CD4-positive, alpha-beta T cell treated with Interleukin-6 for 4 hours (primary cell): ENCODE data around the gene ATP10A.
"Not testable (repeated sequence)": the region's sequence is repeated elsewhere in the genome, so short reads cannot be mapped to it uniquely, and the experiment has no call there.

Source experiments
- DNase-seq: peaks from one replicate; pipeline ENCODE4 v3.0.0-alpha.2; 2020; ENCODE audit warnings: mixed read lengths

Gene ATP10A

GRCh38 chr15:25858952-25859760, 4.0 kb downstream of the ATP10A start:
- peak; percentile 32 for DNase-seq

GRCh38 chr15:25856059-25856458, 7.1 kb downstream of the ATP10A start:
- DNase-seq, result not testable (repeated sequence)

- DNase-seq, result peak; percentile 35
Observed at GRCh38 chr15:25852661-25853524, 10.2 kb downstream of the ATP10A start.

GRCh38 chr15:25852027-25852426, 11.1 kb downstream of the ATP10A start:
- no peak for DNase-seq

- DNase-seq, result peak; percentile 84
Observed at GRCh38 chr15:25850154-25851111, 12.7 kb downstream of the ATP10A start.

GRCh38 chr15:25849157-25849921, 13.8 kb downstream of the ATP10A start:
- DNase-seq, result peak; percentile 26

- DNase-seq, result no peak
Observed at GRCh38 chr15:25848784-25849156, 14.4 kb downstream of the ATP10A start.

GRCh38 chr15:25848325-25848724, 14.8 kb downstream of the ATP10A start:
- no peak for DNase-seq

GRCh38 chr15:25847051-25847450, 16.1 kb downstream of the ATP10A start:
- DNase-seq, result peak; percentile 32

GRCh38 chr15:25846377-25846776, 16.8 kb downstream of the ATP10A start:
- peak; percentile 79 for DNase-seq

GRCh38 chr15:25844981-25845680, 18.0 kb downstream of the ATP10A start:
- DNase-seq, result no peak

- no peak for DNase-seq
Observed at GRCh38 chr15:25844542-25844941, 18.6 kb downstream of the ATP10A start.

- DNase-seq, result no peak
Observed at GRCh38 chr15:25844076-25844475, 19.1 kb downstream of the ATP10A start.

- no peak for DNase-seq
Observed at GRCh38 chr15:25839638-25840156, 23.4 kb downstream of the ATP10A start.

GRCh38 chr15:25838871-25839195, 24.3 kb downstream of the ATP10A start:
- DNase-seq, result no peak

GRCh38 chr15:25838191-25838870, 24.8 kb downstream of the ATP10A start:
- DNase-seq, result no peak

GRCh38 chr15:25832158-25832557, 31.0 kb downstream of the ATP10A start:
- DNase-seq, result no peak

GRCh38 chr15:25830844-25831451, 32.2 kb downstream of the ATP10A start:
- no peak for DNase-seq

GRCh38 chr15:25829073-25829472, 34.1 kb downstream of the ATP10A start:
- no peak for DNase-seq

- DNase-seq, result no peak
Observed at GRCh38 chr15:25825207-25825606, 37.9 kb downstream of the ATP10A start.
